Femur (tissue), 1 donor: Measurements from ENCODE around the gene ERBB4.

Source experiments
- DNase-seq: peaks from one replicate; pipeline ENCODE4 v3.0.0-alpha.2; 2017

ERBB4 gene

DNA sequence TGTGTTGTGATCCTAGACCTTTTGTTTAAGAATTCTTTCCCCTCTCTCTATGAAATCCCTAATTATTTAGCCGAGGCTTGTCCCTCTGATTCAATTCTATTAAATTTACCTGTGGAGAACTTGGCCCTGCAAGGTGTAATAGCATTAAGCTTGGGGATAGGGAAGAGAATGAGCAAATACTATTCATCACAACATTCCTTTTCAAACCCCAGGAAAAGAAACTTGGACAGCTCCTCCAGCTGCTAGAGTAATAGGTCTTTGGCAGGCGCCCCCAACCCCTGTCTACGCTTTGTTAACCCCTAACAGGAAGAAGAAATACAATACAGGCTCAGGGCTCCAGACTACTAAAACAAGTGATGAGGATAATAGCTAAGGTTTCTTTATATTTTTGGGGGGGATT lies 1025.2 kb downstream of the ERBB4 start:
- no peak for DNase-seq

DNA sequence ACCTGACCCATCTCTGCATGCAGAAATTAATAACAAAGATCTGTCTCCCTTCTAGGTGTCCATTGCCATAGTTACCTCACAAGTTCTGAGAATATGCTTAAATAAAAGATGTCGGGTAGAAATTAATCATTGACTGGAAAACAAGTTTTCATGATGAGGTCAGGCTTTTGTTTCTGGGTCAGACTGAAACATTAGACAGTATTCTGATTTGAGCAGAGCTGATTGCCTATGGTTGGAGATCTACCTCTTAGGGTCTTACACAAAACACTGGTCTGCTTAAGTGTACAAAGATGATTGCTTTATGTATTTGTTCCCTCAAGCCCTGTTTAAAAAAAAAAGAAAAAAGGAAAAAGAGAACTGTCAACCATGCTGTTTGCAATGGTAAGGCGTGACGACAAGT lies 1025.8 kb downstream of the ERBB4 start:
- no peak for DNase-seq

DNA sequence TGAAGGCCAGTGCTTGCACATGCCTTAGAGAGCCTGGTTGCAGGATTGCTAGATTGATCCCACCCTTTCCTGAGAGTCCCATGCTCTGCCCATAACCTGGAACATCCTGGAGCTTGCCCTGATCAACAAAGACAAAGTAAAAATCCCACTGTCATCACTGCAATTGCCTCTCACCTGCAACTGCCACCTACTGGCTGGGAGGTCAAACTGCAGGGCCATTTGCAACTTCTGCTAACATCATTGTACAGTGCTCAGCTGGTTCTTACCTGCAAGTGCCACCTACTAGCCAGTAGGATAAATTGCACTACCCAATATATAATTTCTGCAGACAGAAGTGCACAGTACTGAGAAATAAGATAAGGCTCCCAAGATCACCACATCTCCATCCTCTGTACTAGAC lies 1034.7 kb downstream of the ERBB4 start:
- DNase-seq = no peak

DNA sequence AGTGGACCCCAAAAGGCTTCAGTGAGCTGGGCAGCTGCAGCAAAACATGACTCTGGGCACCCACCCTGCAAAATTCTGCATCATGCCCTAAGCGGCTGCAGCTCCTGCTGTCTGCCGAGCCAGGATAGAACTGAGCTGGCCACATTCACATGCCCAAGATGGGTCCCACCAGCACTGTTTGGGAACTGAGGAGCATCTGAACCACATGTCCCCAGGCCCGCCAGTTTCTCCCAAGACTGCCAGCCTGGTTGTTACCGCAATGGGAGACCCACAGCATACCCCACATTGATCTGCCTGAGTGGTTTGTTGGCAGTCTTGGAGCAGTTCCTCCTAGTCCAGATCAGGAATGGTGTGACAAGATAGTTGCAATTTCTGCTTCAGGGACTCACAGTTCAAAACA lies 1035.4 kb downstream of the ERBB4 start:
- DNase-seq = no peak

DNA sequence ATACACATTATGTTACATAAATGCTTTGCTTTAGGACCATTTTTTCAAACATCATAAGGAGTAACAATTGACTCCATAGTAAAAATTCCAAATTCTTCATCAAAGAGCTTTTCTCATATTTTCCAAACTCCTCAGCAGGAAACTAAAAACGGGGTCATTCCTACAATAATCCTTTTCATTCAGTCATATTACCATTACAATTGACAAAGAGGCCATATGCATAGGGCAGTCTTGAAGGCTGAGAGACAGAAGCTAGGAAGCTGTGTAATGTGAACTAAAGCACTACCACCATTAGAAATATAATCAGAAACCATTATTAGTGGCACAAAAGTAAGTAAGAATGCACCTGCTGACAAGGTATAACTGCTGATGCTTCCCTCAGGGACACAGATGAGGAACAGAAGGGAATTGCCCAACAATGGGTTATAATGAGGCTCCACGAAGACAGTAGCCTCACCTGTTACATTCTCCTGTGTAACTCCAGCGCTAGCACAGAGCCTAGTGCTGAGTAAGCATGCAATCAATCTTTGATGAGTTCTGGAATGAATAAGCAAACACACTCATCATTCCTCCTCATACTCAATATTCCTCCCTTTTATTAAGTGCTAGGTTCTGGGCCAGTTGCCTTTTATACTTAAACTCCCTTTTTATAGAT lies 1039.9 kb downstream of the ERBB4 start:
- no peak for DNase-seq

DNA sequence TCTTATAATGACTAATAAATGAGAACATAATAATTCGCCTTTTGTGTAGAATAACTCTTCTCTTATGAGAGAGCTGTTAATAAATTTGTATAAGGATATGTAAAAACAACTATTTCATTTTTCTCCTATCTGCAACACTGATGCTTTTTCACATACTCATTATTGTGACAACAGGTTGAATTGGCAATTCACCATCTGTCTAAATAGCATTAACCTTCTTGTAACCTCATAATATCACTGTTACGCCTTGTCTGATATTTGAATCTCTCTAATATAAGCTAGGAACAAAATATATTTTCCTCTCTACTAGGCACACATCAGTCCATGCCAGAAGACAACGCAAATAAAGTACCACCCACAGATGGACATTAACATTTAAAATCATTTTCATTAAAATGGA lies 1043.3 kb downstream of the ERBB4 start:
- DNase-seq = no peak

DNA sequence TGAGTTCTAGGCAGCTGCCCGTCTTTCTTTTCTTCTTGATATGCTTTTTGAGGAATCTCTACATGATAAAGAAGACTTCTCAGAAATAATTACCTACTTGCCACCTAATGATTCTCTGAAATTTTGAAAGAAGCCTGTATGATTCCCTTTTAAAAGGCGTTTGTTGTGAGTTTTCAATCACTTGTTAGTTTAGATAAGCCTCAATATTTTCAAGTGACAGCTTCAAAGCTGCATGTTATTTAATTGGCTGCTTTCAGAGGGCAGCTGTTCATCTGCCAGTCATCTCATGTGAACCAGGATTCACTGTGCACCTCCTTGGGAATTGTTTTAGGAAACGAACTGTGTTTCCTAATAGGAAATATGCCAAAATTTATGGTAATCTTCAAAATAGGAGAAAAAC lies 1044.1 kb downstream of the ERBB4 start:
- no peak for DNase-seq

DNA sequence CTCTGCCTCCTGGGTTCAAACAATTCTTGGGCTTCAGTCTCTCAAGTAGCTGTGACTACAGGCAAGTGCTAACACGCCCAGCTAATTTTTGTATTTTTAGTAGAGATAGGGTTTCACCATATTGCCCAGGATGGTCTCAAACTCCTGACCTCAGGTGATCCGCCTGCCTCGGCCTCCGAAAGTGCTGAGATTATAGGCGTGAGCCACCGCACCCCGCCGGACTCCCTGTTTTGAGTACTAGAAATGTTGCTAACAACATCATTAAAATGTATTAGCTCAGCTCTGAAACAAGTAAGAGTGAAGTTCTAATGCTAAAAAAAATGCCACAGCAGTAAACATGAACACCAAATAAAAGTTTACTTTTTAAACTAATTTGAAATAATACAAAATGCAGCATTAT lies 1044.5 kb downstream of the ERBB4 start:
- no peak for DNase-seq

DNA sequence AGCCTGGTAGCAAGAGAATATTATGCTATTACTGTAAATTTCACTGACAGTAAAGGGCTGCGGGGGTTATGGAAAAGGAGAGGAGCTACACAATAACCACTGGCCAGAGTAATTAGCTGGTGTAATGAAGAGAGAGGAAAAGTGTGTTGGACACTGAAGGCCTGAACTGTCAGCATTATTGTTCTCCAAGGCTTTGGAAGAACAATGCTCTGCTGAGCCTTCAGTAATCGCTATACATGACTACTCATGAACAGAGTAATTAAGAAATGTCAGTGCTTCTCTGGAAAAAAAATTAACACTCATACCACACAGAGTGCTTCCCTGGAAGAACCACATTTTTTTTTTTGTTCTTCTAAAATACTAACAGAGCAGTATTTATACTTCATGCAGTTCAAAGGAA lies 1050.9 kb downstream of the ERBB4 start:
- DNase-seq = no peak

DNA sequence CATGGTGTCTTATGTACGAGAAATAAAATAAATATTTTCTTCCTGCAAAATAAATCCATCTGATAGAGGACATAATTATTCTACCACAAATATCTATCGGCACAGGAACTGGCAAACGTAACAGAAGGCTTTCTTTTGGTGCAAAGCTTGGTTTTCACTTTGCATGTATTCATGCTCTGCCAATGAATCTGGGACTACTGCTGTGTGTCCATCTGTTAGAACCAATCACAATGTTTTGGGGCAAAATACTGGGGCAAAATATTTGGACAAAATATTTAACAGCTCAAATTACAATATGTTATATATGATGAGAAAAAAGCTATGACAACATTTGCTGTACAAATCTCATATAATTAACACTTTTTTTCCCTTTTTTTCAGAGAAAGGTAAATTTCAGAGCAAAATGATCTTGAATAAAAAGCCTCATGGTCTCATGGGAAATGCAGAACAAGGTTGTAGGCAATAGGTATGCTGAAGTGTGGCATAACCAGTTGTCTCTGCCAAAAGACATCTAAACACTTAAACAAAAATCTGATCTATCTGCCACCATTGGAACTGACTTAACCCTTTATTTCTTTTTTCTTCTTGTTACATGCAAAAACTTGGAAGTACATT lies 1059.0 kb downstream of the ERBB4 start:
- no peak for DNase-seq

DNA sequence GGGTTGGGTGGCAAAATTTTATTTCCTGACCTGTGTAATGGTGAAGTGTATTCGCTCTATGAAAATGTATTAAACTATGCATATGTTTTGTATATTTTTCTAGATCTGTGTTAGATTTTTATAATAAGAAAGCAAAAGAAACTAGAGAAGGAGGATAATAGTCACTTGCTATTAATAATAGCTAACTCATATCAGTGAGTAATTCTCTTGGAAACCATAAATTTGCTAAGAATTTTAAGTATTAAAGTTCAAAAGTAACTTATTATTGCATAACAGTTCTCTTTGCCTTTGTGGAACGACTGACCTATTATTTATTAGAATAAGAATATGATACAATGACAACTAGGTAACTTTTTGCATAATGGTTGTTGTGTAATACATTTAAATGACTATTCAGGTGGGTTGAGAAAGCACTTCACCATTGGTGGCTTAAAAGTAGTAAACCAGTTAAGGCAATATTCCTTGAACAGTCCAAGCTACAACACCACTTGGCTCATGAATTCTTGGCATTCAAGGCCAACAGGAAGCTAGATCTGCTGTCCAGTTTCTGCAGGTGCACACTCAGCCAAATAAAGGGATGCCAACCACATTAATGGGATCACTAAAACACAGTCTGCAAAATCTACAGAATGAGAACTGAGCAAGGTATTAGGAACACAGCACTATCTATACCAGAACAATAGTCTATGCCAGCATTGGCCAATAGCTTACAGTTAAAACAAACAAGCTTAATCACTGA lies 1060.9 kb downstream of the ERBB4 start:
- DNase-seq = no peak

DNA sequence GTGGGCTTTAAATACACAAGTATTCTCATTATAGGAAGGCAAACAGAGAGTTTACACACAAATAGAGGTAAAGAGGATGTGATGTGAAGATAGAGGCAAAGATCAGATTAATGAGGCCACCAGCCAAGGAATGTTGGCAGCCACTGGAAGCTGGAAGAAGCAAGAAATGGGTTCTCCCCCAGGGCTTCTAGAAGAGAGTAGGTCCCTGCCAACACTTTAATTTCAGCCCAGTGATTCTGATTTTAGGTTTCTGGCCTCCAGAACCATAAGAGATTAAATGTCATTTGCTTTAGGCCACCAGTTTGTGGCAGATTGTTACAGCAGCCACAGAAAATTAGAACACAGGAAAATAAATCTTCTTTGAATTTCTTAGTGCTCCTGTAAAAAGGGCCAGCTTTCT lies 1065.5 kb downstream of the ERBB4 start:
- no peak for DNase-seq

DNA sequence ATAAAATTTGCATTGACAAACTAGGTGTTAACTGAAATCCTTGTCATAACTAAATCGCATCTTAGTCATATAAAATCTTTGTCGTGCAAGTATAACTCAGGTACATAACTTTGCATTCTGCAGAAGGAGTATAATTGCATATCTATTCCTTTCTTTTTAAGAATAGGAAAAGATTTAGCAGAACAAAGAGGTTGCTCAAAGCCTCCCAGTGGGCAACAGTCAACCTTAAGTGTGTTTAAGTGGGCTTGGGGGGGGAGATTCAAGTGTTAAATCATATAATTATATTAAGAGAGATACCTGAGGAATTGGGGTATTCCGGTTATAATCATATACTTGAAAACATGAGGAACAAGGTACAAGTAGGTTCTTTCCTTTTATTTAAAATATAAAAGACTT lies 1068.9 kb downstream of the ERBB4 start:
- DNase-seq = no peak

DNA sequence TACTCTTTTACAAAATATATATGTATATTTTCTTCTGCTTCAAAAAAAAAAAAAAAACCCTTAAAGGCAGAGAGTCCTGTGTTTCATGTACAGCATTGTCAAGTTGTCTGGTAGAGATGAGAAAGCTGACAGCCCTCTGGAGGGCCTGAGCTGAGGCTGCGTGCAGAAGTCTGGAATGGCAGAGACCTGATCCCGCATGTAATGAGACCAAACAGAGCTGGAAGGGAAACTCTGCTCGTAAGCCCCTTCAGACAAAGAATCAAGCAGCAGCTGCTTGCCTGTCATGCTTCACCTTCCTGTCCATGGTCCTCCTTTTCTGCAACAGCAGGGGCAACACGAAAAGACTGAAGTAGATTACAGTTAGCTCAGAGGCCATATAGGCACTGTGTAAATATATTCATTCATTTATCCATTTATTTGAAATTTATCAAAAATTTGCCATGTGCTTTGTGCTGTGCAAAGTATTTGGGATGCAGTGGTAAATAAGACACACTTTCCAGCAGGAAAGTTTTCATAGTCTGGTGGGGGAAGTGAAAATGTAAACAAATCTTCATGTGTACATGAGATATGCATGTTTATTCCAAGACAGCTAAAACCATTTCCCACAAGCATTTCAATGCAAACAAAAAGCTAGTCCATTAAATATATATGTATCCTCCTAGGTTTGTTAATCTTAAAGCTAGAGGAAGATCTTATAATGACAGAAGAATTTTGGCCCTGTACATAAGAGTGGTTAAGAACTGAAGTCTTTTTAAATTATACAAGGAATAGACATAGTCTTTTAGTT lies 1069.5 kb downstream of the ERBB4 start:
- no peak for DNase-seq

DNA sequence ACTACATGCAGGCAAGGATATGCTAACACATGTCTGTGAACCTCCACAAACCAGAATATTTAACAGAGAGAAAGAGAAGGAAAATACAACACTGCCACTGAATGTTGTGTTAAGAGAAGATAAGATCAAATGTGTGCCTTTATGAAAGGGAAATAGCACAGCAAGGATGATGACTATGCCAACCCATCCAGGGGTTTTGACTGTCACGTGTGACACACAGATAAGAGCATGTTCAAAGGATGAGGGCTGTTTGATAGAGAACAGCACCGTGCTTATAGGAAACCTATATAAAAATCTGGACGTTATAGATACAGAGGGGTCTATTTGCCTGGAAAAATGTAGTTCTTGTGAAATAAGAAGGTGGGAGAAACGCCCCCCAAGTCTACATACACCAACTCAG lies 1070.4 kb downstream of the ERBB4 start:
- DNase-seq = no peak

DNA sequence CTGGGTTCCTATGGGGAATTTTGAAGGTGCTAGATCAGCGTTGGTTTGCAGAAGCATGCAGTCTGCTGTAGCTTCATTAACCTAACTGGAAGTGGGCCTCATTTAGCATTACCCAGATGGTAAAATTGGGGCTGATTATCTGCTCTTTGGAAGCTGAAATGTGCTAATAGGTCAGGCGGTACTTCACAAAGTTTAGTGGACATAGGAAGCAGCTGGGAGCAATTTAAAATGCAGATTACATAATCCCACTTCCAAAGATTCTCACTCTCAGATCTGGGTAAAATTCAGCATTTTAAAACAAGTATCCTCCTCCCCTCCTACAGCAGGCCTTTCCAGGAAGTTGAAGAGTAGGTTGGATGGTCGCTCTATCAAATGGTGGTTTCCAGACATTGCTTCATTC lies 1075.2 kb downstream of the ERBB4 start:
- no peak for DNase-seq

DNA sequence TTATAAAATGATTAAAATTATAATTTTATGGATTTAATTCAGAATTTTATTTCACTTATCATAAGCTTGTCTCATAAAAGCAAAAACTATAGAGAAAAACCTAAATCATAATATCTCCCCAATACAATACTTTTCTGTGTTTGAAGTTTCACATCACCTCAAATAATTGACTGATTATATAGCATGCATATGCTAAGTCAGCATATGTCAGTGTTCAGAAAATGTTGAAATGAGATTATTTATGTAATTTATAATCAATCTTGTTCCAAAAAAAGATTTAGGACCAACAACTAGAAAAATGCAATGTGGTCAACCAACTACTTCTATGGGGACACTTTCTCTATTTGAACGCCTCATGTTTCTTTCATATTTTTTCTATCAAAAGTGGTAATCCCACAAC lies 1079.6 kb downstream of the ERBB4 start:
- DNase-seq = no peak

DNA sequence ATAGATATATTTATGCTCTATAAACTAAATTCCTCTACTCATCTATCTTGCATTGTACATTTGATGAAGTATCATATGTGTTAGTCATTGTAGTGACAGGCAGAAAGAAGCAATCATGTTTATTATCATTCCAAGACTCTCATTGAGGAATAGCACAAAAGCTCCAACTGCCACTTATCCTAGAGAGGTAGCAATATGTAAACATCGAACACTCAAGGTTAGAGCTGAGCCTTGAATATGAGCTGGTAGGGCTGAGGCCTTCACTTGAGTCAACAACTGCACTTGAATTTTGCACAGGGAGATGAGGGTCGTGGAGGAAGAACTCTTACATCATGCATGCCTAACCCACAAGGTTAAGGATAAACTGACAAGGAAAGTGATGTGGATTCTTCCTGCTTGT lies 1081.3 kb downstream of the ERBB4 start:
- no peak for DNase-seq

DNA sequence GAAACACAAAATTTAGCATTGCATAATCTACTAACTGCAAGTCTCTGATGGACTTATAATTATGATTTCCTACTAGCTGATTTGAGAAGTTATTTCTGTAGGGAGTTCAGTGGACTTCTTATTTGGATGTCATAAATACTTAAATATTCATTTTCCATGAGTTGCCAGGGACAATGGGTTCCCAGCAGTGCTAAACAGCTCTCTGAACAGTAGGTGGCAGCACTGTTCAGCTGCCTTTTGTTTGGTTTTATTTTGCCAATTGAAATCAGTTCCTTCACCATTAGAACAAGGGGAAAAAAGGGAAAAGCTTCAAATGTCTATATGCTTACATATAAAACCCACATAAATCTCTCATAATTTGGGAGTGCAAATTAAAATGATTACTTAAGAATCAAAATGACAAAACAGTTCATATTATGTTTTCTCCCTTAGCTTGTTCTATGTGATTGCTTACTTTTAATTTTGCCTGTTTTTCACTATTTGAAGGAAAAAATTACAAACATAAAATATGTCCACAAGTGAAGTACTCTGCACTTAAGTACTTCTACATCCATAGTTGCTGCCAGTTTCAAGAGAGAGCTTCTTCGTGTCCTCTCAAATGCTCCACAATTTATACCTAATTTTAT lies 1083.3 kb downstream of the ERBB4 start:
- peak; percentile 49 for DNase-seq

DNA sequence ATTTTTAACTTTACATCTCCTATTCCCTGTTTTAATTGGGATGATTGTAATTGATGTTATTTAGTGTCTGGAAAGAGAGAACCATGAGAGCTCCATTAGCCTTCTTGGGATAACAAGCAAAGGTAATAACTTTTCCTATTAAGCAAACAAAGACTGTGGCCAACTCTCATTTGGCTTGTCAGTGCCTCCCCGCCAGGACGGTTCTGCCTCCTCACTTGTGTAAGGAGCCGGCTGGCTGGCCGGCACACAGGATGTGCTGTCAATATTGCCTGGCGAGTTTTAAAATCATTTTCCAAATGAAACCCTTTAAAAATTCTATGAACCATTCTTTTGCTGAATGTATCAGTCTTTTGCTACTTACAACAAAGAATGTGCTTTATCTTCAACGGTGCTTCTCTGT lies 1083.9 kb downstream of the ERBB4 start:
- DNase-seq = no peak

DNA sequence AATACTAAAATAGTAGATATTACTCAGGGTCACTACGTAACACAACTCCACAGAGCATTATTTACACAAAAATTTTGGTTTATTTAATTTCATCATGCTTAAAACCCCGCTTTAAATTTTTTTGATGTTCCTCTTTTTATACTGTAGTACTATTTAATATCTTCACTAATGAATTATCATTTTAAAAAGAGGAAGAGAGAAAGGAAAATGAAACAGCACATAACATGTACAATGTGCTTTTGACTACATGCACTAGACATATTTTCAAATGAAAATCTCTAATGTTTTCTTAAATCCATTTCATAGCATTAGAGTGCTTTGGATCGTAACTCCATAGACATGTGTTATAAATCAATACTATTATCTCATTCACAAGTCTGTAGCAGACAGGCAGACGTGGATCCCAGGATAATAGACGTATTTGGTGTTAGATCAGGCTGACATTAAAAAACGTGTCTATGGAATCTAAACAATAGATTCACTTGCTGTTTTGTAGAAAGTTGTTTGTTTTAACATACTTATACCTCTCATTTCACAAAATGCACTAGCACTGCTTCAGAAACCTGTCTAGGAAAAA lies 1085.2 kb downstream of the ERBB4 start:
- no peak for DNase-seq

DNA sequence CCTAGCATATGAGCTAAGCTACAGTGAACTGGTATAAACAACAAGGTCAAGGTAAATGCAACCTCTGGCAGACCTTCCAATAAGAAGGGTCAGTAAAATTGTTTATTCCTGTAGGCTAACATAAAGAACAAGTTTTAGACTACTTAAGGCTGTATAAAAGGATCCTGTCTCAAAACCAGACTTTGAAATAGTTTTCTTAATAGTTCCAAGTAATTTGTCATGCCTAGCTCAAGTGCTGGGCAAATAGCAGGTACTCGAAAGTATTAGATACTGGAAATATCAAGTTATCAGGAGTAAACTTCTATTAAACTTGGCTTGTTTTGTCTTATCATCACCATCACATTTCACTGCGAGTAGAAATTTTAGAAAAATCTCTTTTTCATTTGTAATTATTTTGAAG lies 1087.0 kb downstream of the ERBB4 start:
- DNase-seq = no peak

DNA sequence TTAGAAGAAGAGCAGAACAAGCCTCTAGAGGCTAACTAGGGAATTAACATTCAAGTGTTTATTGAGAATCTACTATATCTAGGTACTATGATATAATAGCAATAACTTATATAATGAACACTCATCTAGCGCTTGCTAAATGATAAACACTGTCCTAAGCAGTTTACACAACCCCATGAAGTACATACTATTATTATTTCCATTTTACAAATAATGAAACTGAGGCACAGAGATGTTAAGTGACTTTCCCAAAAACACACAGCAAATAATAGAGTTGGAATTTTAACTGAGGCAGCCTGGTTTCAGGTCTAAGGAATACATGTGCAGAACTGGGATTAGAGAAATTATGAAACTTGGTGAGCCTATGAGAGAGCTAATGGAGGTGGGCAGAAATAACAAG lies 1088.8 kb downstream of the ERBB4 start:
- no peak for DNase-seq
